Measurements from ENCODE around the gene LENEP. TPM values are rescaled to one million over a fixed set of nuclear protein-coding genes. Genes with fewer than 3 reads are reported as not detected.

Gene LENEP
- total RNA-seq, 3 donors from 2014 or later (not counting 1 experiment from before 2014, with no cell fraction given), result not detected

GRCh38 chr1:154951901-154952657 lies 41.3 kb upstream of the LENEP start:
- peak overlapping the region; percentile 89 to 94 for H3K27ac Mint-ChIP-seq

GRCh38 chr1:154952664-154953063 lies 40.7 kb upstream of the LENEP start:
- Histone ChIP-seq H3K27ac (ENCODE audit: low read length) (peak overlapping the region; percentile 95), H3K36me3 (ENCODE audit: control insufficient read depth, insufficient read depth, low read length) (peaks cover 28% of the 10 kb centered on the region), H3K9me3 (ENCODE audit: control insufficient read depth, insufficient read depth, low read length) (no peaks in the 10 kb centered on the region), H3K27me3 (ENCODE audit: control insufficient read depth, insufficient read depth, low read length) (no peaks in the 10 kb centered on the region), H3K4me3 (ENCODE audit: low read length) (no peak overlapping the region), H3K4me1 (ENCODE audit: control insufficient read depth, insufficient read depth, low read length) (peaks cover 57% of the 10 kb centered on the region)
- whole genome bisulfite sequencing (ENCODE audit: insufficient coverage), result 83% methylated on average over 6 of the region's 6 CpGs
- Mint-ChIP-seq H3K4me3 (peak overlapping the region; percentile 68), H3K4me1 (peaks cover 49 to 62% of the 10 kb centered on the region in 2 donors), H3K27me3 (ENCODE audit: low read depth in 2 of 2) (no peaks in the 10 kb centered on the region), H3K27ac (peak overlapping the region; percentile 89 to 94), H3K36me3 (no peaks in the 10 kb centered on the region), H3K9me3 (no peaks in the 10 kb centered on the region)
- TF ChIP-seq CTCF (IDR thresholded peaks at IDR 0.05), result no peak
- ATAC-seq (no peak), DNase-seq (peak in 1 of 2 donors; percentile 35)
- intact Hi-C loops (cut with micrococcal nuclease), result no loop called here

More at GRCh38 chr1:154951901-154952657, 41.3 kb upstream of the LENEP start:
- peak overlapping the region; percentile 95 for H3K27ac ChIP-seq (ENCODE audit: low read length)
- Mint-ChIP-seq H3K27me3 (ENCODE audit: low read depth in 2 of 2) (no peaks in the 10 kb centered on the region), H3K9me3 (no peaks in the 10 kb centered on the region), H3K36me3 (no peaks in the 10 kb centered on the region), H3K4me1 (peaks cover 49 to 62% of the 10 kb centered on the region in 2 donors), H3K4me3 (peak overlapping the region; percentile 68)
- no peak overlapping the region for H3K4me3 ChIP-seq (ENCODE audit: low read length)
- no peak for TF ChIP-seq CTCF (IDR thresholded peaks at IDR 0.05)
- DNase-seq (peak in 1 of 2 donors; percentile 87), ATAC-seq (no peak)
- intact Hi-C loops (cut with micrococcal nuclease), result no loop called here
- H3K36me3 ChIP-seq (ENCODE audit: control insufficient read depth, insufficient read depth, low read length), result peaks cover 33% of the 10 kb centered on the region
- WGBS (ENCODE audit: insufficient coverage), result 39% methylated on average over 14 of the region's 15 CpGs
- H3K27me3 ChIP-seq (ENCODE audit: control insufficient read depth, insufficient read depth, low read length), result no peaks in the 10 kb centered on the region
- no peaks in the 10 kb centered on the region for H3K9me3 ChIP-seq (ENCODE audit: control insufficient read depth, insufficient read depth, low read length)
- peaks cover 57% of the 10 kb centered on the region for H3K4me1 ChIP-seq (ENCODE audit: control insufficient read depth, insufficient read depth, low read length)

- intact Hi-C loops (cut with micrococcal nuclease), result loop anchor here (2.0 kb wide), 1 partner anchor 63 kb away; no protein-coding TSS in a partner anchor
- Histone ChIP-seq H3K4me1 (ENCODE audit: control insufficient read depth, insufficient read depth, low read length) (peaks cover 57% of the 10 kb centered on the region), H3K36me3 (ENCODE audit: control insufficient read depth, insufficient read depth, low read length) (peaks cover 23% of the 10 kb centered on the region), H3K4me3 (ENCODE audit: low read length) (no peak overlapping the region), H3K27ac (ENCODE audit: low read length) (peak overlapping the region; percentile 95), H3K9me3 (ENCODE audit: control insufficient read depth, insufficient read depth, low read length) (no peaks in the 10 kb centered on the region), H3K27me3 (ENCODE audit: control insufficient read depth, insufficient read depth, low read length) (no peaks in the 10 kb centered on the region)
- H3K36me3 Mint-ChIP-seq, result no peaks in the 10 kb centered on the region
- no peak for TF ChIP-seq CTCF (IDR thresholded peaks at IDR 0.05)
- WGBS (ENCODE audit: insufficient coverage), result 91% methylated on average over 2 of the region's 2 CpGs
- peak overlapping the region; percentile 89 to 94 for H3K27ac Mint-ChIP-seq
- no peak for ATAC-seq
- H3K9me3 Mint-ChIP-seq, result no peaks in the 10 kb centered on the region
- H3K4me1 Mint-ChIP-seq, result peaks cover 49 to 59% of the 10 kb centered on the region in 2 donors
- DNase-seq, result peak in 1 of 2 donors; percentile 43
- H3K27me3 Mint-ChIP-seq (ENCODE audit: low read depth in 2 of 2), result no peaks in the 10 kb centered on the region
- H3K4me3 Mint-ChIP-seq, result no peak overlapping the region
Measured at GRCh38 chr1:154953611-154954038, 39.8 kb upstream of the LENEP start.

Data from natural killer cell (primary cell).